Activated CD4-positive, alpha-beta T cell treated with anti-CD3 and anti-CD28 coated beads, Interleukin-2, amount 50 U/mL, for 24 hours (primary cell): ENCODE data around the gene SMURF2.
"Not testable (repeated sequence)": the region's sequence is repeated elsewhere in the genome, so short reads cannot be mapped to it uniquely, and the experiment has no call there.

Experiments used
- DNase-seq, 2 donors: peaks; one replicate each; pipeline ENCODE4 v3.0.0-alpha.2; 2020; ENCODE audit warnings: low read depth in 1 of 2, low spot score in 1 of 2

SMURF2 gene

DNA sequence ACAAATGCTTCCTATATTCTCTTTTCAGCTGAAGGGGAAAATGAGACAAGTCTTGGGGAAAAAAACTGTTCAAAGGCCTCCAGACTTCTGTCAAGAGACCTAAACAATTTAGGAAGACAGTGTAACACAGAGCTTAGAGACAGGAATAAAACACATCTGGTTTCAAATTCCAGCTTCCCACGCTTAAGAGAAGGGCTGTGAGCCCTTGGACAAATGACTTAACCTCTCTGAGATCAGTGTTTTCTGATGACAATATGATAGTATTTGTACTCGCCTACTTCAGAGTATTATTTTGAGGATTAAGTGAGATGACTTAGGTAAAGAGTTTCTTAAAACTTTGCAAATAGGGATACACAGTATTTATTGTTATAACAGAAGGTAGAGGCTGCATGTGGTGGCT, 29.5 kb downstream of the SMURF2 start:
- no peak for DNase-seq

DNA sequence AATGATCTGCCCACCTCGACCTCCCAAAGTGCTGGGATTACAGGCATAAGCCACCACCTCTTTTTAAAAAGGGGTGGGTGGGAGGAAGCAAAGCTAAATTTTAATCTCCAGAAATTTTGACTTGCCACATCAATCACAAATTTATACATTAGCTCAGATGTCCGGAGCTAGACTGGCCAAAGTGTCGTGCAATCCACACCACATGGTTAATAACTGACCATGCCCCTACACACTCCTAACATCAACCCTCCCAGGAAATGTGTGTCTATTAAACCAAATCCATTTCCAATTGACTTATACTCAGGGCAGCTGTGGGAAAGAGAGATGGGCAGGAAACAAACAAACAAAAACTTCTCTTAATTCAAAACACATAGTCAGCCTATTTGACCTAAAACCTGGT, 29.9 kb downstream of the SMURF2 start:
- DNase-seq: no peak

DNA sequence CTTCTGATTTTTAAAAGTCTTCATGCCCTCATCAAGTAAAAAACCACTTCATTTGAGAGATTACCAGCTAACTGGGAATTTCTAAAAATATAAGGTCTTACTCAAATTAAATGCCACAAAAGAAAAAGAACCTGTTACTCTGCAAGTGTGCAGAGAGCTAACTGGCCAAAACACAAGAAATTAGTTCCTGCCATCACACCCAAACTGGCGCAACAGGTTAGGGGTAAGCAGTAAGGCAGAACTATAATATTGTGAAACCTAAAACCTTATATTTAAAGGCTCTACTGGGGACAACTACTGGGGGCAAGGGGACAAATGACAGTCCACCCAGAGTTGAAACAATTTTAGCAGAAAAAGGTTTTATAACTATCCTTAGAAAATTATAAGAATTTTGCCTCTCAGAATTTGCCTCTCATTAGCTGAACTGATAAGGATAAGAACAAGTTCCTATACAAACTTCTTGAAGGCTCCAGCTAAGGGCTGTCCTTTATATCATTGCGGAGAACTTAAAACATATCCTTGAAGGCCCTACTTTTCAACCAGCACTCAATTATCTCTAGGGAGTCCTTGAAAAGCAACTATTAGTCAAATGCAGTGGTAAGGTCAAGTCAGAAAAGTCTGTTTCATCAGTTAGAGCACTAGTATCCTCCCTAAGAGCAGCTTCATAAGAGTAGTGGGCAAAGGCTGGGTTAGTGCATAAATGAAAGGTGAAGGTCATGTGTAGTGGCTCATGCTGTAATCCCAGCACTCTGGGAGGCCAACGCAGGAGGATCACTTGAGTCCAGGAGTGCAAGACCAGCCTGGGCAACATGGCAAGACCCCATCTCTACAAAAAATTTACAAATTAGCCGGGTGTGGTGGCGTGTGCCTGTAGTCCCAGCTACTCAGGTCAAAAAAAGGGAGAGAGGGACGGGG, 31.5 kb downstream of the SMURF2 start:
- no peak for DNase-seq

DNA sequence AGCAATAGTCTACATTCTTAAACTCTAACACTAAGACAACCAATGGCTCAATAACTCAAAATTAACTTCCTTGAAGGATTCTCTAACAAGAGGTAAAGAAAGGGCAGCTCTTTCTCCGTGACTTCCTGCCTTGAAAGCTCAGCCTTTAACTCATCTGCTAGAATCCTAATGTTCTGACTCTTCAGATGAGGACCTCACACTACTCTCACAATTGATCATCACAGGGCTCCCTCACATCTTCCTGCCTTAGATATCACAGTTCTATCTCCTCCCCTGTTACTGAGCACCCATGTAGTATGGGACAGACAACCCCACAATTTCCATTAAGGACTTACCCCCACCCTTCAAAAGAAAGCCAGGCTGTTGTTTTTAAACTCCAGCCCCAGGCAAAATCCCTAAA, 33.5 kb downstream of the SMURF2 start:
- peak in 1 of 2 donors; percentile 16 for DNase-seq

DNA sequence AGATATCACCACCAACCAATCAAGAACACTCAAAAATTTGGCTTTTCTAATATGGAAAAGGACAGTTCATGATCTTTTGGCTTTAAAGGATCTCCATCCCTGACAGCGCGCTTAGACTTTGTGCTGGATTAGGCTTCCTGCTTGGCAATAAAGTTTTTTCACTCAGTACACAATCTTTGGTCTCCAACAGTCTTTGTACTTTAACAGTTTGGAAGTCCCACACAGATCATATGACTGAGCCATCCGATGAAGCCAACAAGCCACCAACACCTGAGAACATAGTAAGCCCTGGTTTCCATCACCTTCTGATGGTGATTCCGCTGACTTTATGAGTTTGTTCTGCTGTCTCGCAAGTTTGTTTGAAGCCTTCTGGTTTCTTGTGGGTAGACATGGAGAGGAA, 34.3 kb downstream of the SMURF2 start:
- DNase-seq: no peak

- no peak for DNase-seq
Measured at GRCh38 chr17:64626827-64627226, 35.3 kb downstream of the SMURF2 start.

DNA sequence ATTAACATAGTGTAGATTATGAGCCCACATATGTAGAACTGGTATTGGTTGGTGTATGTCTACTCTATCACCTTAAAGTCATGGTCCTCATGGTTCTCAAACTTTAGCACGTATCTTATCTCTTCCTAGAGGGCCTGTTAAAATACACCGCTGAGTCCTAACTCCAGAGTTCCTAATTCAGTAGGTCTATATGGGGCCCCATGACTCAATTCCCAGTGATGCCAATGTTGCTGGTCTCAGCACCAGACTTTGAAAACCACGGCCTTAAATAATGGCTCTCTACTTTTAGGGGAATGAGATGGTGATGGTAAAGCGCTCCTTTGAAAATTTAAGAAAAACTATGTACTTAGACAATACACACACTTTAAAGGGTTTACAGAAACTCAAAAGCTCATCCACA, 36.6 kb downstream of the SMURF2 start:
- no peak for DNase-seq

DNA sequence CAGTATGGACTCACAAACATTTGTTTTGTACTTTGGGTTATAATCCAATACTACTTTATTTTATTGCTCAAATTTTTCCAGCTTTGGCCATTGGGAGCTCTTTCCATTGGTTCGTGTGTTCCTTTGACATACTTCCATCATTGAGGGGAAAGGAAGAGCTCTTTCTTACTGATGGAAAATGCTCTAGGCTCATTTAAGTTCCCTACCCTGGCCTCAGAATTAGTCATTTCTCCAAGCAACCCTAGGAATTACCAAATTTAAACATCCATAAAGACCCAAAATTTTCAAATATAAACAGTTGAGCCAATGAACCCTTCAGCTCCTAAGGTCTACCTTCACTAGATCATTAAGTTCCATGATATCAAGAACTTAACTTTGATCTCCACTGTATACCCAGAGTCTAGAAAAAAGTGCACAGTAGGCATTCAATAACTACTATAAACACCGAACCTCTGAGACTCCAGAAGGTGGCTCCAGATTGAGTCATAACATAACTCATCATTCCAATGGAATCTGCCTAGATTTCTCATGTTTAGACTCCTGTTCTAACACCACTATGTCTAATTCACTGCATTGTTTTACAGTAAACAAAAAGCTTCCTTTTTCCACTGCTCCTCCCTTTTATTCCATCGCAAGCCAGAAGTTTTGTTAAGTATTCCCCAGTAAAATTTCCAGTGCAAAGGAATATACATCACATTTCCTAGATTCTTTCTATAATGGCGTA, 39.0 kb downstream of the SMURF2 start:
- DNase-seq: no peak

DNA sequence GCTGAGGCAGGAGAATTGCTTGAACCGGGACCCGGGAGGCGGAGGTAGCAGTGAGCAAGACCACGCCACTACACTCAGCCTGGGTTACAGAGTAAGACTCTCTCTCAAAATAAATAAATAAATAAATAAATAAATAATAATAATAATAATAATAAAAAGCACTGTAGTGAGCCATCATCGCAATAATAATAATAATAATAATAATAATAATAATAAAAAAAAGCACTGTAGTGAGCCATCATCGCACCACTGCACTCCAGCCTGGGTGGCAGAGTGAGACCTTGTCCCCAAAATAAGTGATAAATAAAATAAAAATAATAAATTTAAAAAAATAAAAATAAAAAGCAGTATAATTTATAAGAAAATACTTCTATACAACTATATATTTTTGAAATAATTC, 40.3 kb downstream of the SMURF2 start:
- DNase-seq: no peak

DNA sequence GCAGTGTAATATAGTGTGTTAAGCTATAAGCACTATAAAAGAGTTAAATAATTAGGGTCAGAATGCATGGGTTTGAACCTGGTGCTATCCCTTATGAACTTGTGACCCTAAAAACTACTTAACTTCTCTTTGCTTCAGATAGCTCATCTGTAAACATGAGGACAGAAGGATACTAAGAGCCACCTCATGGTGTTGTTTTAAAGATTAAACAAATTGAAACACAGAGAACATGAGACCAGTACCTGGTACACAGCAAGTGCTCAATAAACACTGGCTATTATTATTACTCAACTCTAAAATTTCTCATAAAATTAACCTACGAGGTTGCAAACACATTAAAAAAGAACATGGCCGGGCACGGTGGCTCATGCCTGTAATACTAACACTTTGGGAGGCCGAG, 43.3 kb downstream of the SMURF2 start:
- DNase-seq: no peak

DNA sequence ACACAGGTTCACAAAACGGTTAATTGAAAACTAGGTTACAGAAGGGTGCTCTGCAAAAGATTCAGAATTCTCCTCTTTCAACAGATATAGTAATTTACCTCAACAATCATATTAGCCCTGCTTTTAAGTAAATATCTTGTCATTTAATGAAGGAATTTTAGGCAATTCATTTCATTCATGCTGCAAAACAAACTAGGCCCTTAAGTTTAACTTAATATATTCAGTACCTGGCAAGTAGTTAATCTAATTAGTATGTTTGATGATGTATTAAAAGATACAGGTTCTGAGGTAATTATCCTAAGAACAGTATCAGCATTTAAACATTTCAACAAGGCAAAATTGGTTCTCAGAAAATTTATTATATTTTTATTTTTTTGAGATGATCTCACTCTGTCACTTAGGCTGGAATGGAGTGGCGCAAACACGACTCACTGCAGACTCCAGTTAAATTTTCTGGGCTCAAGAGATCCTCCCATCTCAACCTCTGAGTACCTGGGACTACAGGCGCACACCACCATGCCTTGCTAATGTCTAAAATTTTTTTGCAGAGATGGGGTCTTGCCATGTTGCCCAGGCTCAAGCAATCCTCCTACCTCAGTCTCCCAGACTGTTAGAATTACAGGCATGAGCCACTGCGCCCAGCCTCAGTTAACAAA, 44.9 kb downstream of the SMURF2 start:
- no peak for DNase-seq

GRCh38 chr17:64615028-64615677, 47.0 kb downstream of the SMURF2 start:
- DNase-seq: no peak

GRCh38 chr17:64614266-64615027, 47.7 kb downstream of the SMURF2 start:
- DNase-seq: no peak

GRCh38 chr17:64611369-64611768, 50.7 kb downstream of the SMURF2 start:
- DNase-seq: no peak

DNA sequence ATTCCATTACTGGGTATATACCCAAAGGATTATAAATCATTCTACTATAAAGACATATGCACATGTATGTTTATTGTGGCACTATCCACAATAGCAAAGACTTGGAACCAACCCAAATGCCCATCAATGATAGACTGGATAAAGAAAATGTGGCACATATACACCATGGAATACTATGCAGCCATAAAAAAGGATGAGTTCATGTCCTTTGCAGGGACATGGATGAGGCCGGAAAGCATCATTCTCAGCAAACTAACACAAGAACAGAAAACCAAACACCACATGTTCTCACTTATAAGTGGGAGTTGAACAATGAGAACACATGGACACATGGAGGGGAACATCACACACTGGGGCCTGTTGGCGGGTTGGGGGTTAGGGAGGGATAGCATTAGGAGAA, 51.9 kb downstream of the SMURF2 start:
- not testable (repeated sequence) for DNase-seq

GRCh38 chr17:64608571-64608981, 53.5 kb downstream of the SMURF2 start:
- DNase-seq: no peak

DNA sequence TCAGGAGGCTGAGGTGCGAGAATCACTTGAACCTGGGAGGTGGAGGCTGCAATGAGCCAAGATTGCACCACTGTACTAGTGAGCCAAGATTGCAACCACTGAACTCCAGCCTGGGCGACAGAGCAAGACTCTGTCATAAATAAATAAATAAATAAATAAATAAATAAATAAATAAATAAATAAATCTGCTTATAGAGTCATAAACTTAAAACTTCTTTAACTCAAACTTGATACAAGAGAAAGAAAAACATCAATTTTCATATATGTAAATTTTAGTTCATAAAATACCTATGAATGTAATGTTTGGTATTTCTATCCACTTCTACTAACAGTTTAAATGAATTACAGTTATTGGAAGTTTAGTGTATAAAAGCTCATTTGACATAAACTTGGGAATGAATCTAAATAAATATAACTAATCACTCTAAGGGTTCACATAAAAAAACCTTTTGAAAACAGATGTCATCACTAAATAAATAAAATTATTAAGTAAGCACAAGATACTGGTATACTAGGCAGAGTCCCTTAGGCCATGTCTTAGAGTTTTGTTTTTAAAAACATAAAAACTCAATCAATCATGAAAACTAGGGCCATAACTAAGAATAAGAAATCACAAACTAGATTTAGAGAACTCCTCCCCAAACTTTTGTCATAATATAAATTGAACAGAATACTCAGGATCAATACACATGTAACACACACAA, 54.1 kb downstream of the SMURF2 start:
- DNase-seq: no peak

- DNase-seq: not testable (repeated sequence)
Measured at GRCh38 chr17:64604532-64604931, 57.6 kb downstream of the SMURF2 start.

- DNase-seq: no peak
Measured at GRCh38 chr17:64603987-64604386, 58.1 kb downstream of the SMURF2 start.

GRCh38 chr17:64599827-64600226, 62.3 kb downstream of the SMURF2 start:
- DNase-seq: no peak
